Effector CD8-positive, alpha-beta T cell (primary cell): ENCODE measurements around the gene DUS4L.

Source experiments
- DNase-seq: peaks from one replicate; lab custom pipeline; 2025; lab: John Stamatoyannopoulos, UW

Gene DUS4L

GRCh38 chr7:107580716-107581383 is 17.1 kb downstream of the DUS4L start:
- no peak for DNase-seq

GRCh38 chr7:107581387-107582013 is 17.7 kb downstream of the DUS4L start:
- no peak for DNase-seq

- DNase-seq, result no peak
Measured at GRCh38 chr7:107582875-107583274, 19.1 kb downstream of the DUS4L start.

- DNase-seq, result no peak
Measured at GRCh38 chr7:107584716-107585115, 20.9 kb downstream of the DUS4L start.

GRCh38 chr7:107588529-107589130 is 24.9 kb downstream of the DUS4L start:
- DNase-seq, result no peak

GRCh38 chr7:107591421-107591820 is 27.6 kb downstream of the DUS4L start:
- DNase-seq, result no peak

- no peak for DNase-seq
Measured at GRCh38 chr7:107592361-107593024, 28.7 kb downstream of the DUS4L start.

GRCh38 chr7:107593025-107593410 is 29.2 kb downstream of the DUS4L start:
- no peak for DNase-seq

GRCh38 chr7:107594961-107595737 is 31.4 kb downstream of the DUS4L start:
- no peak for DNase-seq

- no peak for DNase-seq
Measured at GRCh38 chr7:107596881-107597581, 33.3 kb downstream of the DUS4L start.

- DNase-seq, result no peak
Measured at GRCh38 chr7:107597582-107597916, 33.8 kb downstream of the DUS4L start.

- no peak for DNase-seq
Measured at GRCh38 chr7:107597953-107598352, 34.2 kb downstream of the DUS4L start.

GRCh38 chr7:107599262-107599661 is 35.5 kb downstream of the DUS4L start:
- no peak for DNase-seq

- no peak for DNase-seq
Measured at GRCh38 chr7:107600816-107601215, 37.0 kb downstream of the DUS4L start.

GRCh38 chr7:107605218-107605815 is 41.5 kb downstream of the DUS4L start:
- no peak for DNase-seq

- no peak for DNase-seq
Measured at GRCh38 chr7:107606303-107606702, 42.5 kb downstream of the DUS4L start.

GRCh38 chr7:107609811-107610261 is 46.1 kb downstream of the DUS4L start:
- no peak for DNase-seq

- no peak for DNase-seq
Measured at GRCh38 chr7:107610323-107610722, 46.6 kb downstream of the DUS4L start.

GRCh38 chr7:107613439-107613838 is 49.7 kb downstream of the DUS4L start:
- no peak for DNase-seq

GRCh38 chr7:107613948-107614347 is 50.2 kb downstream of the DUS4L start:
- no peak for DNase-seq

- DNase-seq, result no peak
Measured at GRCh38 chr7:107614425-107614824, 50.7 kb downstream of the DUS4L start.
